GM21786 (cell line): ENCODE results near the gene ZNF213.

ENCODE experiments used
- ATAC-seq: cut with Tn5 transposase; IDR thresholded peaks from one replicate; pipeline ENCODE4 v1.9.1; 2021; ENCODE audit not compliant: unreplicated experiment

Gene ZNF213

GRCh38 chr16:3190949-3191353 lies 56.1 kb downstream of the ZNF213 start:
- no peak for ATAC-seq
